H1 (cell line): ENCODE results near the gene GARNL3. TPM values are rescaled to one million over a fixed set of nuclear protein-coding genes. Genes with fewer than 3 reads are reported as not detected.

Experiments used
- CTCF ChIA-PET: fragments of 300-600 bp; sonication (Branson Sonifier 250); formaldehyde crosslinking; loops from one replicate; lab custom pipeline; 2021; ENCODE audit not compliant: partially characterized antibody; lab: Charles Lee
- POLR2A ChIA-PET: fragments of 300-600 bp; sonication (Branson Sonifier 250); formaldehyde crosslinking; loops from one replicate; lab custom pipeline; 2021; ENCODE audit warnings: inconsistent platforms; ENCODE audit not compliant: partially characterized antibody; lab: Charles Lee
- DNase-seq, 2 experiments: peaks; one replicate each; pipeline versions ENCODE4 v3.0.0 to v3.0.0-alpha.2; 2010 to 2022; ENCODE audit warnings: low spot score in 2 of 2, low read depth in 1 of 2, mixed read lengths in 1 of 2
- FAIRE-seq: peaks from 2 replicates; lab custom pipeline; 2011; peaks lifted over from hg19 to GRCh38; lab: Jason Lieb, UNC
- H2AFZ ChIP-seq: 2 replicates; pipeline ENCODE4 v1.8.1; 2012; ENCODE audit warnings: low read length, inconsistent platforms
- H2AK5ac ChIP-seq: 2 replicates; pipeline ENCODE4 v1.6.1; 2013; ENCODE audit warnings: low read depth, low read length
- H2BK120ac ChIP-seq: replicated peaks from 2 replicates; pipeline ENCODE3; 2013; ENCODE audit warnings: low read depth, low read length, inconsistent platforms
- H2BK12ac ChIP-seq: 2 replicates; pipeline ENCODE4 v1.6.1; 2013; ENCODE audit warnings: low read depth, low read length
- H2BK15ac ChIP-seq: 2 replicates; pipeline ENCODE4 v1.6.1; 2013; ENCODE audit warnings: low read length
- H2BK20ac ChIP-seq: 2 replicates; pipeline ENCODE4 v1.6.1; 2013; ENCODE audit warnings: low read length
- H2BK5ac ChIP-seq: 2 replicates; pipeline ENCODE4 v1.6.1; 2013; ENCODE audit warnings: low read depth, low read length
- H3K14ac ChIP-seq: 2 replicates; pipeline ENCODE4 v1.6.1; 2013; ENCODE audit warnings: inconsistent platforms; ENCODE audit not compliant: insufficient read length
- H3K18ac ChIP-seq: 2 replicates; pipeline ENCODE4 v1.6.1; 2013; ENCODE audit warnings: low read length; ENCODE audit errors: extremely low read depth
- H3K23ac ChIP-seq: 2 replicates; pipeline ENCODE4 v1.6.1; 2013; ENCODE audit warnings: inconsistent platforms; ENCODE audit not compliant: insufficient read length
- H3K23me2 ChIP-seq: 2 replicates; pipeline ENCODE4 v1.6.1; 2013; ENCODE audit warnings: low read depth, low read length
- H3K27ac ChIP-seq: 2 replicates; pipeline ENCODE4 v1.6.1; 2011; ENCODE audit warnings: low read depth, low read length, inconsistent platforms
- H3K27me3 ChIP-seq, 4 experiments: replicated peaks in 1 of 4; 1 replicate in 1 of 4; 2 replicates in 3 of 4; pipeline versions ENCODE4 v1.6.1 to v1.8.1; 2011 to 2013; ENCODE audit warnings: low read length in 3 of 4, mild to moderate bottlenecking in 3 of 4, inconsistent platforms in 2 of 4, mixed read lengths in 2 of 4, moderate library complexity in 1 of 4; ENCODE audit not compliant: control insufficient read depth in 3 of 4, insufficient read depth in 3 of 4; ENCODE audit errors: extremely low read depth in 1 of 4
- H3K36me3 ChIP-seq, 4 experiments: 2 replicates each; pipeline versions ENCODE4 v1.6.1 to v1.8.1; 2011 to 2013; ENCODE audit warnings: mild to moderate bottlenecking in 4 of 4, low read length in 3 of 4, moderate library complexity in 2 of 4, control low read depth in 1 of 4, inconsistent platforms in 1 of 4; ENCODE audit not compliant: insufficient read depth in 4 of 4, control insufficient read depth in 2 of 4
- H3K4ac ChIP-seq: replicated peaks from 2 replicates; pipeline ENCODE3; 2013; ENCODE audit warnings: low read length, low read depth, mixed read lengths, inconsistent platforms; ENCODE audit not compliant: insufficient read length
- H3K4me1 ChIP-seq, 4 experiments: replicated peaks in 1 of 4; 1 replicate in 1 of 4; 2 replicates in 3 of 4; pipeline versions ENCODE4 v1.6.1 to v1.8.1; 2011 to 2013; ENCODE audit warnings: low read length in 3 of 4, inconsistent platforms in 2 of 4, mixed read lengths in 1 of 4; ENCODE audit not compliant: insufficient read depth in 4 of 4, control insufficient read depth in 3 of 4
- H3K4me2 ChIP-seq, 2 experiments: 2 replicates each; pipeline versions ENCODE4 v1.6.1 to v1.8.1; 2011 to 2013; ENCODE audit warnings: low read depth in 2 of 2, low read length in 2 of 2, control low read depth in 1 of 2, inconsistent platforms in 1 of 2, mild to moderate bottlenecking in 1 of 2; ENCODE audit not compliant: insufficient read depth in 1 of 2
- H3K4me3 ChIP-seq, 4 experiments: fragments of 200-600, 300-600 bp in 1 of 4; sonication (generic), shearing (Covaris generic), sonication (Bioruptor Twin) in 1 of 4; 2 replicates each; pipeline versions ENCODE4 v1.5.1 to v1.8.1; 2011 to 2016; ENCODE audit warnings: low read length in 4 of 4, low read depth in 3 of 4, control low read depth in 2 of 4, inconsistent platforms in 2 of 4, mild to moderate bottlenecking in 2 of 4, mixed read lengths in 1 of 4, moderate library complexity in 1 of 4; ENCODE audit not compliant: insufficient read depth in 2 of 4; ENCODE audit errors: extremely low read depth in 1 of 4
- H3K56ac ChIP-seq: replicated peaks from 2 replicates; pipeline ENCODE3; 2013; ENCODE audit warnings: low read depth, mild to moderate bottlenecking, mixed read lengths, low read length, inconsistent platforms; ENCODE audit not compliant: insufficient read length
- H3K79me1 ChIP-seq: 2 replicates; pipeline ENCODE4 v1.6.1; 2013; ENCODE audit warnings: low read depth, low read length, control low read depth
- H3K79me2 ChIP-seq, 2 experiments: 2 replicates each; pipeline versions ENCODE4 v1.6.1 to v1.8.1; 2012 to 2013; ENCODE audit warnings: low read length in 2 of 2, mild to moderate bottlenecking in 2 of 2, inconsistent platforms in 1 of 2; ENCODE audit not compliant: insufficient read depth in 2 of 2, control insufficient read depth in 1 of 2
- H3K9ac ChIP-seq, 4 experiments: replicated peaks in 1 of 4; 1 replicate in 1 of 4; 2 replicates in 3 of 4; pipeline versions ENCODE4 v1.6.1 to v1.8.1; 2011 to 2013; ENCODE audit warnings: low read depth in 3 of 4, low read length in 3 of 4, control low read depth in 2 of 4, mild to moderate bottlenecking in 2 of 4, moderate library complexity in 2 of 4, inconsistent platforms in 1 of 4; ENCODE audit errors: extremely low read depth in 1 of 4
- H3K9me3 ChIP-seq, 2 experiments: 2 replicates each; pipeline versions ENCODE4 v1.6.1 to v1.8.1; 2012 to 2013; ENCODE audit warnings: mild to moderate bottlenecking in 2 of 2, moderate library complexity in 2 of 2, control low read depth in 1 of 2, inconsistent platforms in 1 of 2, low read depth in 1 of 2, low read length in 1 of 2, mixed read lengths in 1 of 2; ENCODE audit not compliant: insufficient read depth in 2 of 2
- H4K20me1 ChIP-seq, 2 experiments: replicated peaks in 1 of 2; 2 replicates each; pipeline versions ENCODE3 to v1.8.1; 2011 to 2013; ENCODE audit warnings: inconsistent platforms in 2 of 2, low read length in 2 of 2, mild to moderate bottlenecking in 1 of 2; ENCODE audit not compliant: insufficient read depth in 2 of 2, control insufficient read depth in 1 of 2
- H4K5ac ChIP-seq: 2 replicates; pipeline ENCODE4 v1.6.1; 2013; ENCODE audit warnings: low read length, low read depth, mixed read lengths, inconsistent platforms; ENCODE audit not compliant: insufficient read length
- H4K8ac ChIP-seq: 2 replicates; pipeline ENCODE4 v1.8.0; 2013; ENCODE audit warnings: mild to moderate bottlenecking, moderate library complexity, low read length, inconsistent platforms; ENCODE audit not compliant: insufficient read depth; ENCODE audit errors: extremely low read depth
- H4K91ac ChIP-seq: replicated peaks from 2 replicates; pipeline ENCODE3; 2013; ENCODE audit warnings: low read length, mixed read lengths, inconsistent platforms; ENCODE audit not compliant: insufficient read length
- ASH2L ChIP-seq: fragments of 200-600, 300-600 bp; sonication (generic); IDR thresholded peaks from one replicate; pipeline ENCODE4 v1.7.1; 2017; ENCODE audit warnings: low read length
- WGBS, 2 experiments: shearing (Covaris generic) in 1 of 2; methylation state at CpG; one replicate each; pipeline versions ENCODE4 v1.1.6 to v1.1.7; 2013 to 2015; ENCODE audit warnings: low lambda C conversion rate in 2 of 2, mixed read lengths in 2 of 2, inconsistent platforms in 1 of 2, low coverage in 1 of 2, missing lambda C conversion rate in 1 of 2; ENCODE audit not compliant: insufficient replicate concordance in 2 of 2, insufficient coverage in 1 of 2, insufficient read length in 1 of 2; ENCODE audit errors: extremely low coverage in 1 of 2, missing lambda C conversion rate in 1 of 2; 5-methylcytosine and 5-hydroxymethylcytosine counted together
- polyA plus RNA-seq, 7 experiments: library from polyadenylated mRNA; depleted of rRNA in 3 of 7; stranded (reverse) in 5 of 7; unstranded in 2 of 7; fragments of >200 nt in 5 of 7; fragments of 200-250 nt in 2 of 7; gene quantifications; 1 replicate in 5 of 7; 2 replicates in 1 of 7; 4 replicates in 1 of 7; pipeline versions ENCODE4 v1.2.1 to v1.2.3, GENCODE V29; 2011 to 2013; ENCODE audit warnings: missing spikeins in 2 of 7, mixed read lengths in 2 of 7
- total RNA-seq: library from RNA; stranded (reverse); fragmentation: NEBNext Ultra II Directional; extraction: Animal tissue kit (Norgen Biotek cat#: 25700); gene quantifications from 2 replicates; pipeline ENCODE4 v1.2.1, GENCODE V29; 2021
- TF ChIP-seq, protein P1 (sequence below): IDR thresholded peaks from 2 replicates; pipeline ENCODE4 v1.6.1; 2012; ENCODE audit warnings: inconsistent platforms

Gene GARNL3
- total and polyA plus RNA-seq, 2 of the 8 experiments (the other 6 are each of a cell fraction or from before 2014, with no cell fraction given): 6.5 to 18.3 TPM

DNA sequence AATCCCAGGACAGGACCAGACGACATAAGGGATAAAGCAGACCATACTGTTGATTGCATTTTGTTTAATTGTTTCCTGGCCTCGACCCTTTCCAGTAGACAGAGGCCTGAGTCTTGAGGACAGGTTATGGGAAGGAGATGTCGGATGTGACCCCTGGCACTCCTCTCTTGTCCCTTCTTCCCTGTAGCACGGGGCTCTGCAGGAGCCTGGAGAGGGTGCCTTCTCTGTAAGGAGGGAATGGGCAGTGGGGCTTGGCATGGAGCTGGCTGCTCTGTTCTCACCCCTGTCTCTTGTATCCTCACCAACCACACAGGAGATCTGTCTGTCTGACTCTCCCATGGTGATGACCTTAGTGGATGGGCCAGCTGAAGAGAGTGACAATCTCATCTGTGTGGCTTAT is 92.3 kb downstream of the GARNL3 start:
- no peak overlapping the region for H3K18ac ChIP-seq
- no peak overlapping the region for H3K27ac ChIP-seq
- POLR2A ChIA-PET: interaction anchor here (4.0 kb wide), 1 partner anchor 94 kb away, joined by 15 read pairs; the partner anchor contains the start of genes LRSAM1 and RPL12
- no peaks in the 10 kb centered on the region for H3K79me2 ChIP-seq
- no peak overlapping the region for H3K9ac ChIP-seq
- no peak overlapping the region for H2BK12ac ChIP-seq
- no peak overlapping the region for H3K56ac ChIP-seq
- no peaks in the 10 kb centered on the region for H4K20me1 ChIP-seq
- H3K23me2 ChIP-seq: no peaks in the 10 kb centered on the region
- peaks cover 7 to 22% (median 16%) of the 10 kb centered on the region in 4 experiments for H3K4me1 ChIP-seq
- H2AFZ ChIP-seq: no peak overlapping the region
- no peak overlapping the region for H3K4ac ChIP-seq
- no peak overlapping the region for H2BK20ac ChIP-seq
- no peak overlapping the region for H3K23ac ChIP-seq
- H3K27me3 ChIP-seq: no peaks in the 10 kb centered on the region
- no peaks in the 10 kb centered on the region for H3K9me3 ChIP-seq
- no peak overlapping the region for H3K4me3 ChIP-seq
- no peak overlapping the region for H3K14ac ChIP-seq
- peaks cover 0 to 7% (median 0%) of the 10 kb centered on the region in 4 experiments; a peak in 2 of 8 replicates for H3K36me3 ChIP-seq
- TF ChIP-seq, protein P1, sequence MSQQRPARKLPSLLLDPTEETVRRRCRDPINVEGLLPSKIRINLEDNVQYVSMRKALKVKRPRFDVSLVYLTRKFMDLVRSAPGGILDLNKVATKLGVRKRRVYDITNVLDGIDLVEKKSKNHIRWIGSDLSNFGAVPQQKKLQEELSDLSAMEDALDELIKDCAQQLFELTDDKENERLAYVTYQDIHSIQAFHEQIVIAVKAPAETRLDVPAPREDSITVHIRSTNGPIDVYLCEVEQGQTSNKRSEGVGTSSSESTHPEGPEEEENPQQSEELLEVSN: no peak
- no peak for TF ChIP-seq ASH2L
- FAIRE-seq (no peak), DNase-seq (no peak)
- H2AK5ac ChIP-seq: no peak overlapping the region
- no peak overlapping the region for H4K5ac ChIP-seq
- no peak overlapping the region for H4K91ac ChIP-seq
- H2BK15ac ChIP-seq: no peak overlapping the region
- 78% methylated on average over 4 of the region's 4 CpGs; no CpG with 5 or more reads in 1 of the 2 experiments for WGBS, 2 experiments
- no peaks in the 10 kb centered on the region for H3K79me1 ChIP-seq
- no peak overlapping the region for H4K8ac ChIP-seq
- no peak overlapping the region for H3K4me2 ChIP-seq
- H2BK5ac ChIP-seq: no peak overlapping the region
- CTCF ChIA-PET: interaction anchor here (1.4 kb wide), 2 partner anchors 59 to 233 kb away, joined by 3 to 5 read pairs; no protein-coding TSS in a partner anchor
- H2BK120ac ChIP-seq: no peak overlapping the region
